AG04450 (cell line): ENCODE data around the gene HHEX. TPM values are rescaled to one million over a fixed set of nuclear protein-coding genes. Genes with fewer than 3 reads are reported as not detected.

Experiments used
- CTCF ChIA-PET: fragments of 300-600, 350-600 bp; formaldehyde crosslinking; extraction: SDS; loops from one replicate; lab custom pipeline; 2022; ENCODE audit warnings: antibody characterized with exemption, inconsistent platforms; lab: Charles Lee
- POLR2A ChIA-PET: fragments of 350-600 bp; formaldehyde crosslinking; extraction: SDS; loops from one replicate; lab custom pipeline; 2021; ENCODE audit warnings: antibody characterized with exemption, inconsistent platforms; lab: Yijun Ruan, JAX
- DNase-seq: peaks from one replicate; pipeline ENCODE4 v3.0.0-alpha.2; 2011; ENCODE audit warnings: low read depth, low spot score
- H3K27ac ChIP-seq: one replicate; pipeline ENCODE4 v1.5.1; 2012; ENCODE audit warnings: low read depth, low read length, control low read depth
- H3K27me3 ChIP-seq: one replicate; pipeline ENCODE4 v1.6.0; 2012; ENCODE audit warnings: low read length; ENCODE audit not compliant: control insufficient read depth, insufficient read depth
- H3K4me3 ChIP-seq: 2 replicates; pipeline ENCODE4 v1.5.1; 2011; ENCODE audit warnings: mild to moderate bottlenecking, low read depth, low read length, control low read depth
- H3K9me3 ChIP-seq: 2 replicates; pipeline ENCODE4 v1.5.1; 2012; ENCODE audit warnings: low read length; ENCODE audit not compliant: control insufficient read depth, insufficient read depth
- polyA plus RNA-seq: library from polyadenylated mRNA; depleted of rRNA; stranded (reverse); fragments of >200 nt; gene quantifications from 2 replicates; pipeline ENCODE4 v1.2.3, GENCODE V29; 2011
- TF ChIP-seq, protein P1 (sequence below): IDR thresholded peaks from 2 replicates; pipeline ENCODE4 v1.5.1; 2011; ENCODE audit warnings: low read depth, low read length, control low read depth, inconsistent platforms

The HHEX gene
- polyA plus RNA-seq, 1 experiment, result 14.0 TPM

DNA sequence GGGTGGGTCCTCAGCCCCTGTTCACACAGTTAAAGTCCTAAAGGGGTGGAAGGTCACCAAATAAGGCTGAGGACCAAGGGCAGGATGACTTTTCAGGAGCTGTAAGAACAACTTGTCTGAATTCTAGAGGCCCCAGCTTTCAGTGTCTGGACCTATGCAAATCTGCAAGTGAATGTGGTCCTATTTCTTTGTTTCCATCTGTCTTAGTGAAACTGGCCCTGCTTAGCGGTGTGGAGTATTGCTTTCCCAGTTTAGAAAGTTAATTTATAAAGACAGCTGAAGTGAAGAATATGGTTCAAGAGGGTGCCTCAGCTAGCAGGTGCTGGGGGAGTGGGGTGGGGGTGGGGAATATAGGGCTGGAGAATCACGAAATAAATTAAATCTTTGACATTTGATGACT, 40.1 kb downstream of the HHEX start:
- POLR2A ChIA-PET, result no interaction called here
- no peak for DNase-seq
- CTCF ChIA-PET, result no interaction called here
- Histone ChIP-seq H3K9me3 (no peaks in the 10 kb centered on the region), H3K4me3 (no peak overlapping the region), H3K27ac (no peak overlapping the region), H3K27me3 (no peaks in the 10 kb centered on the region)
- TF ChIP-seq, protein P1, sequence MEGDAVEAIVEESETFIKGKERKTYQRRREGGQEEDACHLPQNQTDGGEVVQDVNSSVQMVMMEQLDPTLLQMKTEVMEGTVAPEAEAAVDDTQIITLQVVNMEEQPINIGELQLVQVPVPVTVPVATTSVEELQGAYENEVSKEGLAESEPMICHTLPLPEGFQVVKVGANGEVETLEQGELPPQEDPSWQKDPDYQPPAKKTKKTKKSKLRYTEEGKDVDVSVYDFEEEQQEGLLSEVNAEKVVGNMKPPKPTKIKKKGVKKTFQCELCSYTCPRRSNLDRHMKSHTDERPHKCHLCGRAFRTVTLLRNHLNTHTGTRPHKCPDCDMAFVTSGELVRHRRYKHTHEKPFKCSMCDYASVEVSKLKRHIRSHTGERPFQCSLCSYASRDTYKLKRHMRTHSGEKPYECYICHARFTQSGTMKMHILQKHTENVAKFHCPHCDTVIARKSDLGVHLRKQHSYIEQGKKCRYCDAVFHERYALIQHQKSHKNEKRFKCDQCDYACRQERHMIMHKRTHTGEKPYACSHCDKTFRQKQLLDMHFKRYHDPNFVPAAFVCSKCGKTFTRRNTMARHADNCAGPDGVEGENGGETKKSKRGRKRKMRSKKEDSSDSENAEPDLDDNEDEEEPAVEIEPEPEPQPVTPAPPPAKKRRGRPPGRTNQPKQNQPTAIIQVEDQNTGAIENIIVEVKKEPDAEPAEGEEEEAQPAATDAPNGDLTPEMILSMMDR, result no peak

DNA sequence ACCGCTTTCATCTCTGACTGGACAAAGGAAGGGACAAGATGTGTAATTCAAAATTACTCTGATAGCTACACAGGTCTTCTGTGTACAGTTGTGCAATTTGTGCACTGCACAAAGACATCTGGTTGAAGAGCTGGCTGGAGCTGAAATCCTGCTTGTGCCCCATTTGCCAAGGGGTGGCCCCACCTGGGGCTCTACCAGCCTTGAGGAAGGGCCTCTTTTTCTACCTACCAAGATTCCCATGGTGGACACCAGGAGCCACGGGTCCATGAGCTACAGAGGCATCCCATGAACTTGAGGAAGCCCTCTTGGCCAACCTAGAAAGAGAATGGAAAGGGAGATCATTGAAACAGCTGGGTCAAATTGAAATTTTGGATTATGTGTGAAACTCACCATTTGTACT, 43.2 kb downstream of the HHEX start:
- ChIA-PET CTCF (no interaction called here), POLR2A (no interaction called here)
- H3K27me3 ChIP-seq, result no peaks in the 10 kb centered on the region
- TF ChIP-seq, protein P1, result no peak
- no peak overlapping the region for H3K27ac ChIP-seq
- H3K4me3 ChIP-seq, result no peak overlapping the region
- DNase-seq, result no peak
- H3K9me3 ChIP-seq, result no peaks in the 10 kb centered on the region

DNA sequence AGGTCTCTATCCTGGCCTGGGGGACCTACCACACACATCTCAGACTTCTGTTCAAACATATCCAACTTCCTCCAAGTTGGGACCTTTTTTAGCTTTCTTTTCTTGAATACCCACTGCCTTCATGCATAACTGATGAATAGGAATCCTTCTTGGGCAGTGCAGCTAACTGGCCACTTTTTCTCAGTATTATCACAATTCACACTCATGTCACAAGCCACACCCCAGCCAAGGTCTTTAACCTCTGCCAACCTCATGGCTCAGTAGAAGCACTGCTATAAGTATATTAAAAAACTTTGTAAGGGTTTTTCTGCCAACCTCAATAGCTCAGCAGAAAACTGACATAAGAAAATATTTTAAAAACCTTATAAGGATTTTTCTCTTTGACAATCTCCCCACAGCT, 44.5 kb downstream of the HHEX start:
- TF ChIP-seq, protein P1, result no peak
- H3K9me3 ChIP-seq, result no peaks in the 10 kb centered on the region
- H3K27me3 ChIP-seq, result no peaks in the 10 kb centered on the region
- no peak overlapping the region for H3K4me3 ChIP-seq
- DNase-seq, result no peak
- ChIA-PET CTCF (no interaction called here), POLR2A (no interaction called here)
- H3K27ac ChIP-seq, result no peak overlapping the region

DNA sequence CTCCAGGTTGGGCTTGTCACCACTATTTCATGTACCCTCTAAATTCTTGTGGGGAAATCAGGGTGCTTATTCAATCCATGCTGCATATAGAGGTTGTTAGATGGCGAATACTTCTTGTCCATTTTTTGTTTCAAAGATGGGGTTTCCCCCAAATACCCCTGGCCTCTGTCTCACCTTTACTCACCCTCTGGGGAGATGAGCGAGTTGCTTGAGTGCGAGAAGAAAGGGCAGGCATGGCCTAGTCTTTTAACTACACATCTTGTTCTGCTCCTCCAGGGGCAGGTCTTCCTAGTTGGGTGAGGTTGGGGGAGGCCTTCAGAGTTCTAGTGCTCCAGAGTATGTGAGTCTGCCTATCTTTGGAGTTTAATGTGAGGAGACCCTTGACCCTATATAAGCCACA, 46.2 kb downstream of the HHEX start:
- ChIA-PET POLR2A (interaction anchor here (0.8 kb wide), 1 partner anchor 9 kb away, joined by 9 read pairs; no protein-coding TSS in a partner anchor), CTCF (no interaction called here)
- TF ChIP-seq, protein P1, result no peak

DNA sequence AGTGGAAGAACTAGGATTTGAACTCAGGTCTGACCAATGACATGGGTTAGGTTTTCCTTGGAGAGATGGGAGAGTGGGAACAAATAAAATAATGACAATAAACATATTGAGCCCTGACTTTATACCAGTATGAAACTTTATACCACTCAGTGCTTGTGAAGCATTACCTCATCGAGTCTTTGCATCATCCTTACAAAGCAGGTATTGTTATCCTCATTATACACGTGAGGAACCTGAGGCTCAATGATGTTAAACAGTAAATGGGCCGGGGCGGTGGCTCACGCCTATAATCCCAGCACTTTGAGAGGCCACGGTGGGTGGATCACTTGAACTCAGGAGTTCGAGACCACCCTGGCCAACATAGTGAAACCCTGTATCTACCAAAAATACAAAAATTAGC, 47.7 kb downstream of the HHEX start:
- no peak for DNase-seq
- TF ChIP-seq, protein P1, result no peak
- POLR2A ChIA-PET, result no interaction called here
- H3K9me3 ChIP-seq, result no peaks in the 10 kb centered on the region
- H3K27me3 ChIP-seq, result no peaks in the 10 kb centered on the region
- H3K27ac ChIP-seq, result no peak overlapping the region
- CTCF ChIA-PET, result no interaction called here
- H3K4me3 ChIP-seq, result no peak overlapping the region

More for the DNA sequence above, 46.2 kb downstream of the HHEX start:
- no peak overlapping the region for H3K27ac ChIP-seq
- DNase-seq, result no peak
- H3K27me3 ChIP-seq, result no peaks in the 10 kb centered on the region
- H3K4me3 ChIP-seq, result no peak overlapping the region
- H3K9me3 ChIP-seq, result no peaks in the 10 kb centered on the region
